H9 (cell line): ENCODE data around the gene SETBP1. TPM values are rescaled to one million over a fixed set of nuclear protein-coding genes. Genes with fewer than 3 reads are reported as not detected.
A peak's percentile ranks its signal among the peaks of the same experiment; 100 is the strongest.

Source experiments
- DNase-seq: peaks from one replicate; pipeline ENCODE4 v3.0.0-alpha.2; 2017
- H2AFZ ChIP-seq: one replicate; pipeline ENCODE4 v1.6.1; 2013; ENCODE audit warnings: mild to moderate bottlenecking, low read length, control low read depth, moderate library complexity
- H2AK5ac ChIP-seq: 2 replicates; pipeline ENCODE4 v1.6.1; 2013; ENCODE audit warnings: low read length, control low read depth, mixed read lengths; ENCODE audit not compliant: insufficient read length
- H2BK120ac ChIP-seq: one replicate; pipeline ENCODE4 v1.6.1; 2013; ENCODE audit warnings: low read depth, mild to moderate bottlenecking, low read length, control low read depth, inconsistent platforms; ENCODE audit not compliant: poor library complexity, severe bottlenecking
- H2BK12ac ChIP-seq: 2 replicates; pipeline ENCODE4 v1.6.1; 2013; ENCODE audit warnings: low read length, control low read depth, mixed read lengths, low read depth; ENCODE audit not compliant: insufficient read length
- H2BK15ac ChIP-seq: 2 replicates; pipeline ENCODE4 v1.6.1; 2013; ENCODE audit warnings: low read depth, low read length, control low read depth
- H2BK20ac ChIP-seq: one replicate; pipeline ENCODE4 v1.6.1; 2013; ENCODE audit warnings: low read depth, mild to moderate bottlenecking, low read length, control low read depth, inconsistent platforms; ENCODE audit not compliant: poor library complexity, severe bottlenecking
- H2BK5ac ChIP-seq: 2 replicates; pipeline ENCODE4 v1.6.1; 2013; ENCODE audit warnings: low read length, control low read depth, mixed read lengths; ENCODE audit not compliant: insufficient read length
- H3K14ac ChIP-seq: 2 replicates; pipeline ENCODE4 v1.6.1; 2013; ENCODE audit warnings: low read length, control low read depth; ENCODE audit not compliant: insufficient read depth
- H3K18ac ChIP-seq: 2 replicates; pipeline ENCODE4 v1.6.1; 2013; ENCODE audit warnings: low read depth, mild to moderate bottlenecking, mixed read lengths, low read length, control low read depth; ENCODE audit not compliant: insufficient read length
- H3K23ac ChIP-seq: 2 replicates; pipeline ENCODE4 v1.6.1; 2013; ENCODE audit warnings: low read length, control low read depth, mixed read lengths, low read depth; ENCODE audit not compliant: insufficient read length
- H3K23me2 ChIP-seq: 2 replicates; pipeline ENCODE4 v1.6.1; 2013; ENCODE audit warnings: low read depth, mild to moderate bottlenecking, mixed read lengths, low read length, control low read depth; ENCODE audit not compliant: insufficient read length, poor library complexity, severe bottlenecking
- H3K27ac ChIP-seq: 2 replicates; pipeline ENCODE4 v1.5.1; 2013; ENCODE audit warnings: low read length, control low read depth, mixed read lengths, low read depth; ENCODE audit not compliant: insufficient read length
- H3K27me3 ChIP-seq: 2 replicates; pipeline ENCODE4 v1.6.1; 2013; ENCODE audit warnings: low read length, control low read depth, inconsistent platforms; ENCODE audit not compliant: insufficient read depth
- H3K4ac ChIP-seq: 2 replicates; pipeline ENCODE4 v1.6.1; 2013; ENCODE audit warnings: low read depth, mild to moderate bottlenecking, control low read depth, inconsistent platforms, low read length, moderate library complexity
- H3K4me1 ChIP-seq: 2 replicates; pipeline ENCODE4 v1.6.1; 2013; ENCODE audit warnings: low read length, control low read depth, inconsistent platforms; ENCODE audit not compliant: insufficient read depth
- H3K4me2 ChIP-seq: 2 replicates; pipeline ENCODE4 v1.6.1; 2013; ENCODE audit warnings: low read length, control low read depth, mixed read lengths; ENCODE audit not compliant: insufficient read length, insufficient read depth
- H3K56ac ChIP-seq: 2 replicates; pipeline ENCODE4 v1.6.1; 2013; ENCODE audit warnings: low read depth, mild to moderate bottlenecking, mixed read lengths, low read length, control low read depth; ENCODE audit not compliant: insufficient read length
- H3K79me1 ChIP-seq: 2 replicates; pipeline ENCODE4 v1.6.1; 2013; ENCODE audit warnings: low read depth, mild to moderate bottlenecking, moderate library complexity, low read length, control low read depth, inconsistent platforms; ENCODE audit not compliant: insufficient read depth, poor library complexity, severe bottlenecking
- H3K79me2 ChIP-seq: 2 replicates; pipeline ENCODE4 v1.6.1; 2013; ENCODE audit warnings: low read length, control low read depth, inconsistent platforms; ENCODE audit not compliant: insufficient read depth
- H3K9ac ChIP-seq: 2 replicates; pipeline ENCODE4 v1.6.1; 2013; ENCODE audit warnings: low read length, control low read depth, mixed read lengths; ENCODE audit not compliant: insufficient read length; ENCODE audit errors: extremely low read depth
- H3K9me3 ChIP-seq: one replicate; pipeline ENCODE4 v1.6.1; 2013; ENCODE audit warnings: low read depth, low read length, inconsistent platforms; ENCODE audit not compliant: control insufficient read depth
- H3T11ph ChIP-seq: one replicate; pipeline ENCODE4 v1.6.1; 2013; ENCODE audit warnings: mild to moderate bottlenecking, low read length, control low read depth, inconsistent platforms
- H4K20me1 ChIP-seq: one replicate; pipeline ENCODE4 v1.6.1; 2013; ENCODE audit not compliant: control insufficient read depth, insufficient read length, insufficient read depth
- H4K5ac ChIP-seq: 2 replicates; pipeline ENCODE4 v1.6.1; 2013; ENCODE audit warnings: low read depth, mild to moderate bottlenecking, mixed read lengths, low read length, control low read depth; ENCODE audit not compliant: insufficient read length
- H4K8ac ChIP-seq: replicated peaks from 2 replicates; pipeline ENCODE4 v1.6.1; 2013; ENCODE audit warnings: low read length, control low read depth, mixed read lengths, low read depth; ENCODE audit not compliant: insufficient read length
- H4K91ac ChIP-seq: 2 replicates; pipeline ENCODE4 v1.6.1; 2013; ENCODE audit warnings: low read depth, mild to moderate bottlenecking, moderate library complexity, mixed read lengths, low read length, control low read depth; ENCODE audit not compliant: insufficient read length
- H3K27ac Mint-ChIP-seq, 3 experiments: 2 replicates in 2 of 3; 3 replicates in 1 of 3; pipeline ENCODE4 v1.8.0; 2020 to 2021; ENCODE audit warnings: mixed read lengths in 3 of 3, mild to moderate bottlenecking in 1 of 3, moderate library complexity in 1 of 3
- H3K27me3 Mint-ChIP-seq: 2 replicates; pipeline ENCODE4 v1.8.0; 2021; ENCODE audit warnings: low read depth, mild to moderate bottlenecking, moderate library complexity, mixed read lengths
- H3K36me3 Mint-ChIP-seq, 3 experiments: 2 replicates in 2 of 3; 3 replicates in 1 of 3; pipeline ENCODE4 v1.8.0; 2020 to 2021; ENCODE audit warnings: low read depth in 3 of 3, mixed read lengths in 3 of 3; ENCODE audit not compliant: insufficient read depth in 1 of 3
- H3K4me1 Mint-ChIP-seq, 2 experiments: 2 replicates each; pipeline ENCODE4 v1.8.0; 2020; ENCODE audit warnings: mixed read lengths in 2 of 2
- H3K4me3 Mint-ChIP-seq, 2 experiments: 2 replicates in 1 of 2; 3 replicates in 1 of 2; pipeline ENCODE4 v1.8.0; 2020 to 2021; ENCODE audit warnings: mild to moderate bottlenecking in 2 of 2, mixed read lengths in 2 of 2, moderate library complexity in 1 of 2
- H3K9me3 Mint-ChIP-seq, 2 experiments: 2 replicates in 1 of 2; 3 replicates in 1 of 2; pipeline ENCODE4 v1.8.0; 2020; ENCODE audit warnings: mild to moderate bottlenecking in 2 of 2, mixed read lengths in 2 of 2, moderate library complexity in 1 of 2
- WGBS: extraction: QIAGEN DNeasy Blood & Tissue Kit; methylation state at CpG from one replicate; pipeline ENCODE4 v1.1.7; 2013; ENCODE audit warnings: missing lambda C conversion rate, low lambda C conversion rate, mixed read lengths; ENCODE audit not compliant: insufficient read length; ENCODE audit errors: extremely low coverage; 5-methylcytosine and 5-hydroxymethylcytosine counted together
- total RNA-seq: library from RNA; stranded (reverse); gene quantifications from 2 replicates; pipeline ENCODE4 v1.2.1, GENCODE V29; 2021
- TF ChIP-seq, protein P1 (sequence below): fragments of 200-600 bp; sonication (generic); conservative IDR thresholded peaks from 3 replicates; pipeline ENCODE4 v1.8.0; 2021; ENCODE audit warnings: antibody characterized with exemption, mild to moderate bottlenecking

SETBP1 gene
- total RNA-seq, 1 experiment from 2014 or later, result 4.6 TPM

DNA sequence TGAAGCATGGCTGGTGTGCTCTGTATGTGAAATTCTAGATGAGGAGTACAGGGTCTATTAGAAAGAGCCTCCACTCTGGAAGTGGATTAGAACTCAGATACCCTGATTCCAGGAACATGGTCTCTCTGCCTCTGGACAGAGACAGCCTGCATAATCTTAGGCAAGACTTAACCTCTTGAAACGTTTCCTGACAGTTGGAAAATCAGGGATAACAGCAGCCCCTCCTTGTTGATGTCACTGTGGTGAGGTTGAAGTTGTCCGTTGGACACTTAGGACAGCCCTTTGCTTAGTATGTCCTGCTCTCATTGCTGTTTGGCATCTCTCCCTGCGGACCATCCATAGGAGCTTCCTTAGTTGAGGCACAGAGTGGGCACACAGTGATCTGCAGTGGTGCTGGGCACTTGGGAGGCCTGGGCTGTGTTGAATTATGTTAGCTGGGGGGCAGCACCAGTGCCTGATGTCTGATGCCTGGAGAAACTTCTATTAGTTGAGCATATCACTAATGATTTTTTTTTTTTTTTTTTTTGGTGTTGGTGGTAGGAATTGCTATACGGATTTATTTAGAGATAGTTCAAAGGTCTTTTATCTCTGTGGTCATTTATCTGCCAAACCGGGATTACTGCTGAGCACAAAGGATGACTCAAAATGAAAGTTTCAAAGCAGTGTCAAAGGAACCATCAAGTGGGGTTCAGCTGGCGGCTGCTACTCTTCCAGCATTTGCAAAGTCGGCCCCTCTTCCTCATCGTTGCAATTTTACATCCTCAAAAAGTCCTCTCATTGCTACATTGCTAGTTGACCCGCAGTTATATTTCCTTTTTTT is 28.8 kb downstream of the SETBP1 start:
- no peaks in the 10 kb centered on the region for H3K27me3 Mint-ChIP-seq

More for the DNA sequence above, 28.8 kb downstream of the SETBP1 start:
- Mint-ChIP-seq H3K27ac (0 out of 7 replicates have a peak overlapping the region, but pooled peaks of 1 of the 3 experiments have one; percentile 66), H3K4me3 (no peak overlapping the region), H3K36me3 (peaks cover 0 to 15% (median 2%) of the 10 kb centered on the region in 3 experiments; a peak in 5 of 7 replicates), H3K9me3 (no peaks in the 10 kb centered on the region), H3K4me1 (peaks cover 24 to 35% of the 10 kb centered on the region in 2 experiments)
- Histone ChIP-seq H3K79me1 (no peaks in the 10 kb centered on the region), H4K5ac (no peak overlapping the region), H3K4me2 (no peak overlapping the region), H2BK5ac (no peak overlapping the region), H4K8ac (no peak overlapping the region), H2BK12ac (no peak overlapping the region), H3K4ac (no peak overlapping the region), H2BK15ac (no peak overlapping the region), H4K20me1 (peaks cover 2% of the 10 kb centered on the region), H2AK5ac (no peak overlapping the region), H3K23ac (no peak overlapping the region), H3K18ac (no peak overlapping the region), H3K4me1 (peaks cover 9% of the 10 kb centered on the region), H2BK120ac (no peak overlapping the region), H3K79me2 (no peaks in the 10 kb centered on the region), H3K56ac (no peak overlapping the region), H3K9me3 (no peaks in the 10 kb centered on the region), H3K27me3 (no peaks in the 10 kb centered on the region), H2AFZ (no peak overlapping the region), H3K14ac (no peak overlapping the region; the same call in 1 of the 2 replicates), H3T11ph (no peak overlapping the region), H3K27ac (no peak overlapping the region), H3K9ac (no peak overlapping the region), H4K91ac (no peak overlapping the region), H3K23me2 (no peaks in the 10 kb centered on the region), H2BK20ac (no peak overlapping the region)
- no CpG with 5 or more reads among the region's 9 CpGs for WGBS
- TF ChIP-seq, protein P1, sequence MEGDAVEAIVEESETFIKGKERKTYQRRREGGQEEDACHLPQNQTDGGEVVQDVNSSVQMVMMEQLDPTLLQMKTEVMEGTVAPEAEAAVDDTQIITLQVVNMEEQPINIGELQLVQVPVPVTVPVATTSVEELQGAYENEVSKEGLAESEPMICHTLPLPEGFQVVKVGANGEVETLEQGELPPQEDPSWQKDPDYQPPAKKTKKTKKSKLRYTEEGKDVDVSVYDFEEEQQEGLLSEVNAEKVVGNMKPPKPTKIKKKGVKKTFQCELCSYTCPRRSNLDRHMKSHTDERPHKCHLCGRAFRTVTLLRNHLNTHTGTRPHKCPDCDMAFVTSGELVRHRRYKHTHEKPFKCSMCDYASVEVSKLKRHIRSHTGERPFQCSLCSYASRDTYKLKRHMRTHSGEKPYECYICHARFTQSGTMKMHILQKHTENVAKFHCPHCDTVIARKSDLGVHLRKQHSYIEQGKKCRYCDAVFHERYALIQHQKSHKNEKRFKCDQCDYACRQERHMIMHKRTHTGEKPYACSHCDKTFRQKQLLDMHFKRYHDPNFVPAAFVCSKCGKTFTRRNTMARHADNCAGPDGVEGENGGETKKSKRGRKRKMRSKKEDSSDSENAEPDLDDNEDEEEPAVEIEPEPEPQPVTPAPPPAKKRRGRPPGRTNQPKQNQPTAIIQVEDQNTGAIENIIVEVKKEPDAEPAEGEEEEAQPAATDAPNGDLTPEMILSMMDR, result no peak
- no peak for DNase-seq
